HEK293 (cell line): ENCODE results near the gene KRTAP5-11.
A peak's percentile ranks its signal among the peaks of the same experiment; 100 is the strongest.

Source experiments
- CTCF ChIA-PET: fragments of 350-600 bp; formaldehyde crosslinking; extraction: SDS; loops from one replicate; lab custom pipeline; 2021; ENCODE audit warnings: antibody characterized with exemption; lab: Yijun Ruan, JAX
- POLR2A ChIA-PET: fragments of 300-600 bp; formaldehyde crosslinking; extraction: SDS; loops from one replicate; lab custom pipeline; 2020; ENCODE audit warnings: antibody characterized with exemption, inconsistent platforms; lab: Yijun Ruan, JAX
- H3K27ac ChIP-seq: fragments of 200-500 bp; sonication (Bioruptor generic); 2 replicates; pipeline ENCODE4 v1.5.1; 2014; ENCODE audit warnings: low read depth, low read length, control low read depth, inconsistent platforms; ENCODE audit errors: extremely low read depth
- H3K36me3 ChIP-seq, 2 experiments: fragments of 200-500 bp in 1 of 2; sonication (Bioruptor generic) in 1 of 2; 1 replicate in 1 of 2; 2 replicates in 1 of 2; pipeline ENCODE4 v1.5.1; 2014 to 2017; ENCODE audit warnings: inconsistent platforms in 2 of 2, low read length in 2 of 2; ENCODE audit not compliant: control insufficient read depth in 2 of 2, insufficient read depth in 1 of 2
- H3K4me1 ChIP-seq: fragments of 200-500 bp; sonication (Bioruptor generic); 2 replicates; pipeline ENCODE4 v1.5.1; 2014; ENCODE audit warnings: mild to moderate bottlenecking, low read length, inconsistent platforms; ENCODE audit not compliant: control insufficient read depth, insufficient read depth
- H3K4me3 ChIP-seq: 2 replicates; pipeline ENCODE4 v1.5.1; 2011; ENCODE audit warnings: low read depth, mild to moderate bottlenecking, control low read depth, low read length, moderate library complexity
- H3K9me3 ChIP-seq: fragments of 200-500 bp; sonication (Bioruptor generic); 2 replicates; pipeline ENCODE4 v1.5.1; 2014; ENCODE audit warnings: low read depth, low read length, inconsistent platforms; ENCODE audit not compliant: control insufficient read depth, insufficient read depth
- FEZF1 ChIP-seq: fragments of 450-650 bp; formaldehyde crosslinking; IDR thresholded peaks from 2 replicates; pipeline ENCODE4 v1.5.1; 2016; ENCODE audit warnings: missing biosample characterization, missing genetic modification characterization
- HOXC10 ChIP-seq: sonication (generic); formaldehyde crosslinking; IDR thresholded peaks from 2 replicates; pipeline ENCODE4 v1.8.1; 2023; ENCODE audit warnings: mild to moderate bottlenecking, missing genetic modification reagents
- HOXD13 ChIP-seq: sonication (generic); formaldehyde crosslinking; IDR thresholded peaks from 2 replicates; pipeline ENCODE4 v1.8.0; 2022; ENCODE audit warnings: missing genetic modification reagents, borderline replicate concordance
- KLF9 ChIP-seq: fragments of 450-650 bp; formaldehyde crosslinking; IDR thresholded peaks from 2 replicates; pipeline ENCODE4 v1.5.1; 2016; ENCODE audit warnings: missing biosample characterization, missing genetic modification characterization, low read depth
- OSR2 ChIP-seq: fragments of 450-650 bp; formaldehyde crosslinking; IDR thresholded peaks from 2 replicates; pipeline ENCODE4 v1.5.1; 2016; ENCODE audit warnings: missing biosample characterization, missing genetic modification characterization
- ZBTB20 ChIP-seq: fragments of 450-650 bp; formaldehyde crosslinking; IDR thresholded peaks from 2 replicates; pipeline ENCODE4 v1.5.1; 2016; ENCODE audit warnings: missing biosample characterization, missing genetic modification characterization
- ZFP41 ChIP-seq: fragments of 450-650 bp; formaldehyde crosslinking; IDR thresholded peaks from 2 replicates; pipeline ENCODE4 v1.5.1; 2016; ENCODE audit warnings: missing biosample characterization, missing genetic modification characterization, borderline replicate concordance
- ZNF140 ChIP-seq: fragments of 450-650 bp; formaldehyde crosslinking; IDR thresholded peaks from 2 replicates; pipeline ENCODE4 v1.5.1; 2016; ENCODE audit warnings: missing biosample characterization, missing genetic modification characterization
- ZNF214 ChIP-seq: fragments of 450-650 bp; formaldehyde crosslinking; IDR thresholded peaks from 2 replicates; pipeline ENCODE4 v1.5.1; 2017; ENCODE audit warnings: missing biosample characterization, mild to moderate bottlenecking, missing genetic modification characterization, borderline replicate concordance
- ZNF23 ChIP-seq: fragments of 450-650 bp; formaldehyde crosslinking; IDR thresholded peaks from 2 replicates; pipeline ENCODE4 v1.5.1; 2016; ENCODE audit warnings: missing biosample characterization, missing genetic modification characterization, borderline replicate concordance
- ZNF335 ChIP-seq: fragments of 450-650 bp; formaldehyde crosslinking; conservative IDR thresholded peaks from 2 replicates; pipeline ENCODE4 v1.5.1; 2016; ENCODE audit warnings: missing biosample characterization, missing genetic modification characterization
- ZNF423 ChIP-seq: fragments of 450-650 bp; formaldehyde crosslinking; IDR thresholded peaks from 2 replicates; pipeline ENCODE4 v1.5.1; 2016; ENCODE audit warnings: missing biosample characterization, missing genetic modification characterization
- ZNF48 ChIP-seq: fragments of 450-650 bp; formaldehyde crosslinking; IDR thresholded peaks from 2 replicates; pipeline ENCODE4 v1.5.1; 2016; ENCODE audit warnings: missing biosample characterization, missing genetic modification characterization
- ZNF548 ChIP-seq: fragments of 450-650 bp; formaldehyde crosslinking; IDR thresholded peaks from 2 replicates; pipeline ENCODE4 v1.5.1; 2016; ENCODE audit warnings: missing biosample characterization, missing genetic modification characterization
- ZNF555 ChIP-seq: fragments of 450-650 bp; formaldehyde crosslinking; conservative IDR thresholded peaks from 2 replicates; pipeline ENCODE4 v1.5.1; 2017; ENCODE audit warnings: missing biosample characterization, mild to moderate bottlenecking, missing genetic modification characterization, inconsistent platforms
- ZNF585B ChIP-seq: fragments of 450-650 bp; formaldehyde crosslinking; IDR thresholded peaks from 2 replicates; pipeline ENCODE4 v1.5.1; 2016; ENCODE audit warnings: missing biosample characterization, missing genetic modification characterization
- ZNF600 ChIP-seq: fragments of 450-650 bp; formaldehyde crosslinking; IDR thresholded peaks from 2 replicates; pipeline ENCODE4 v1.5.1; 2016; ENCODE audit warnings: missing biosample characterization, missing genetic modification characterization
- ZNF621 ChIP-seq: fragments of 450-650 bp; formaldehyde crosslinking; IDR thresholded peaks from 2 replicates; pipeline ENCODE4 v1.5.1; 2017; ENCODE audit warnings: missing biosample characterization, missing genetic modification characterization
- ZNF654 ChIP-seq: fragments of 450-650 bp; formaldehyde crosslinking; IDR thresholded peaks from 2 replicates; pipeline ENCODE4 v1.5.1; 2016; ENCODE audit warnings: low read depth, missing biosample characterization, missing genetic modification characterization
- ZNF664 ChIP-seq: fragments of 450-650 bp; formaldehyde crosslinking; IDR thresholded peaks from 2 replicates; pipeline ENCODE4 v1.5.1; 2016; ENCODE audit warnings: missing biosample characterization, missing genetic modification characterization
- TF ChIP-seq, protein P1 (sequence below): fragments of 450-650 bp; formaldehyde crosslinking; IDR thresholded peaks from 2 replicates; pipeline ENCODE4 v1.5.1; 2016; ENCODE audit warnings: missing biosample characterization, missing genetic modification characterization
- TF ChIP-seq, protein P2 (sequence below): fragments of 450-650 bp; formaldehyde crosslinking; IDR thresholded peaks from 2 replicates; pipeline ENCODE4 v1.5.1; 2017; ENCODE audit warnings: missing biosample characterization, missing genetic modification characterization
- TF ChIP-seq, protein P3 (sequence below): sonication (generic); formaldehyde crosslinking; IDR thresholded peaks from 2 replicates; pipeline ENCODE4 v1.8.1; 2022; ENCODE audit warnings: mild to moderate bottlenecking, moderate library complexity, missing genetic modification reagents
- TF ChIP-seq, protein P4 (sequence below): fragments of 450-650 bp; formaldehyde crosslinking; conservative IDR thresholded peaks from 2 replicates; pipeline ENCODE4 v1.5.1; 2016; ENCODE audit warnings: low read depth, missing biosample characterization, missing genetic modification characterization

Gene KRTAP5-11

DNA sequence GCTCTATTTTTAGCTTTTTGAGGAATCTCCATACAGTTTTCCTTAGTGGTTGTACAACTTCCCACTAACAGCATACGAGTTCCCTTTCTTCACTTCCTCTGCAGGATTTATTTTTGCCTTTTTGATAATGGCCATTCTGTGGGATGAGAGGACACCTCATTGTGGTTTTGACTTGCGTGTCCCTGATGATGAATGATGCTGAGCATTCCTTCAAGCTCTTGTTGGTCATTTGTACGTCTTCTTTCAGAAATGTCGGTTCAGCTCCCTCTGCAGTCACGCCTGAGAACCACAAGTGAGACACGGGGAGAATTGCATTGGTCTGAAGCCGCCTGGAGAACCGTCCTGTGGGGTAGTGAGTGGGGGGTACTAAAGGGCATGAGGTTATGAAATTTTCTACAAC, 19.3 kb downstream of the KRTAP5-11 start:
- no peak overlapping the region for H3K4me3 ChIP-seq
- TF ChIP-seq ZNF664 (no peak), ZNF335 (tag by site-specific recombination) (no peak), ZNF654 (tag by site-specific recombination) (0 out of 2 replicates have a peak, but pooled peaks have one; percentile 14), ZNF555 (tag by site-specific recombination) (no peak), FEZF1 (tag by site-specific recombination) (peak; percentile 50), ZNF423 (no peak), ZNF600 (tag by site-specific recombination) (no peak), ZNF585B (tag by site-specific recombination) (no peak), ZFP41 (no peak)
- TF ChIP-seq, protein P1, sequence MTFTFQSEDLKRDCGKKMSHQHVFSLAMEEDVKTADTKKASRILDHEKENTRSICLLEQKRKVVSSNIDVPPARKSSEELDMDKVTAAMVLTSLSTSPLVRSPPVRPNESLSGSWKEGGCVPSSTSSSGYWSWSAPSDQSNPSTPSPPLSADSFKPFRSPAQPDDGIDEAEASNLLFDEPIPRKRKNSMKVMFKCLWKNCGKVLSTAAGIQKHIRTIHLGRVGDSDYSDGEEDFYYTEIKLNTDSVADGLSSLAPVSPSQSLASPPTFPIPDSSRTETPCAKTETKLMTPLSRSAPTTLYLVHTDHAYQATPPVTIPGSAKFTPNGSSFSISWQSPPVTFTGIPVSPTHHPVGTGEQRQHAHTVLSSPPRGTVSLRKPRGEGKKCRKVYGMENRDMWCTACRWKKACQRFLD = no peak
- TF ChIP-seq, protein P2, sequence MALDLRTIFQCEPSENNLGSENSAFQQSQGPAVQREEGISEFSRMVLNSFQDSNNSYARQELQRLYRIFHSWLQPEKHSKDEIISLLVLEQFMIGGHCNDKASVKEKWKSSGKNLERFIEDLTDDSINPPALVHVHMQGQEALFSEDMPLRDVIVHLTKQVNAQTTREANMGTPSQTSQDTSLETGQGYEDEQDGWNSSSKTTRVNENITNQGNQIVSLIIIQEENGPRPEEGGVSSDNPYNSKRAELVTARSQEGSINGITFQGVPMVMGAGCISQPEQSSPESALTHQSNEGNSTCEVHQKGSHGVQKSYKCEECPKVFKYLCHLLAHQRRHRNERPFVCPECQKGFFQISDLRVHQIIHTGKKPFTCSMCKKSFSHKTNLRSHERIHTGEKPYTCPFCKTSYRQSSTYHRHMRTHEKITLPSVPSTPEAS (tag by site-specific recombination) = no peak
- ChIA-PET CTCF (interaction anchor here (0.6 to 1.0 kb wide), 5 partner anchors 9 to 620 kb away, joined by 3 to 5 read pairs (median 4); no protein-coding TSS in a partner anchor), POLR2A (interaction anchor here (1.3 kb wide), 1 partner anchor 8 kb away, joined by 3 read pairs; no protein-coding TSS in a partner anchor)
- H3K4me1 ChIP-seq = no peaks in the 10 kb centered on the region
- no peaks in the 10 kb centered on the region for H3K36me3 ChIP-seq
- no peaks in the 10 kb centered on the region for H3K9me3 ChIP-seq
- H3K27ac ChIP-seq = no peak overlapping the region

DNA sequence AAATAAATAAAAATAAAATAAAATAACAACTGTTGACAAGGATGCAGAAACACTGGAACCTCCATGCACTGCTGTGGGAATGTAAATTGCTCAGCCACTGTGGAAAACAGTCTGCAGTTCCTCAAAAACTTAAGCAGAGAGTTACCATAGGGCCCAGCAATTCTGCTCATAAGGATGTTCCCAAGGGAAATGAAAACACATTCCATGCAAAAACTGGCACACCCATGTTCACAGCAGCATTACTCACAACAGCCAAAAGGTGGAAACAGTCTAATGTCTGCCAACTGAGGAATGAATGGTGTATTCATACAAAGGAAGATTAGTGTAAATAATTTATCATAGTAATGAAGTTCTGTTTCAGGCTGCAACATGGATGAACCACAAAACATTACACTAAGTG, 20.6 kb downstream of the KRTAP5-11 start:
- TF ChIP-seq ZNF140 (tag by site-specific recombination) (peak; percentile 85), HOXD13 (no peak)
- H3K9me3 ChIP-seq = no peaks in the 10 kb centered on the region
- H3K4me3 ChIP-seq = no peak overlapping the region
- POLR2A ChIA-PET = no interaction called here
- no peaks in the 10 kb centered on the region for H3K4me1 ChIP-seq
- no peak overlapping the region for H3K27ac ChIP-seq
- H3K36me3 ChIP-seq = no peaks in the 10 kb centered on the region
- CTCF ChIA-PET = no interaction called here

DNA sequence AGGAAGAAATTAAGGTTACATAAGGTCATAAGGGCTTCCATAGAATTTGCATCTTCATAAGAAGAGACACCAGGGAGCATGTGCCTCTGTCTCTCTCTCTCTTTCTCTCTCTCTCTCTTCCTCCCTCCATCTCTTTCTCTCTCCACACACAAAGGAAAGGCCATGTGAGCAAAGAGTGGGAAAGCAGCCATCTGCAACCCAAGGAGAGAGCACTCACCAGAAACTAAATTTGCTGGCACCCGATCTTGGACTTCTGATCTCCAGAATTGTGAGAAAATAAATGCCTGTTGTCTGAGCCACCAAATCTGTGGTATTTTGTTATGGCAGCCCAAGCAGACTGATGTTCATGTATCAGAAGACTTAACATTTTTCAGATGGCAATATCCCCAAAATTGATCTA, 23.7 kb downstream of the KRTAP5-11 start:
- ChIA-PET POLR2A (no interaction called here), CTCF (no interaction called here)
- H3K4me3 ChIP-seq = no peak overlapping the region
- H3K36me3 ChIP-seq = no peaks in the 10 kb centered on the region
- H3K4me1 ChIP-seq = no peaks in the 10 kb centered on the region
- no peak overlapping the region for H3K27ac ChIP-seq
- H3K9me3 ChIP-seq = no peaks in the 10 kb centered on the region
- TF ChIP-seq OSR2 (tag by site-specific recombination) (no peak), HOXC10 (no peak), ZNF548 (tag by site-specific recombination) (no peak), KLF9 (tag by site-specific recombination) (no peak), ZNF48 (tag by site-specific recombination) (no peak), ZNF214 (tag by site-specific recombination) (no peak), ZBTB20 (tag by site-specific recombination) (no peak), ZNF23 (tag by site-specific recombination) (no peak), ZNF621 (tag by site-specific recombination) (no peak)
- TF ChIP-seq, protein P3, sequence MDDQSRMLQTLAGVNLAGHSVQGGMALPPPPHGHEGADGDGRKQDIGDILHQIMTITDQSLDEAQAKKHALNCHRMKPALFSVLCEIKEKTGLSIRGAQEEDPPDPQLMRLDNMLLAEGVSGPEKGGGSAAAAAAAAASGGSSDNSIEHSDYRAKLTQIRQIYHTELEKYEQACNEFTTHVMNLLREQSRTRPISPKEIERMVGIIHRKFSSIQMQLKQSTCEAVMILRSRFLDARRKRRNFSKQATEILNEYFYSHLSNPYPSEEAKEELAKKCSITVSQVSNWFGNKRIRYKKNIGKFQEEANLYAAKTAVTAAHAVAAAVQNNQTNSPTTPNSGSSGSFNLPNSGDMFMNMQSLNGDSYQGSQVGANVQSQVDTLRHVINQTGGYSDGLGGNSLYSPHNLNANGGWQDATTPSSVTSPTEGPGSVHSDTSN = no peak
- TF ChIP-seq, protein P4, sequence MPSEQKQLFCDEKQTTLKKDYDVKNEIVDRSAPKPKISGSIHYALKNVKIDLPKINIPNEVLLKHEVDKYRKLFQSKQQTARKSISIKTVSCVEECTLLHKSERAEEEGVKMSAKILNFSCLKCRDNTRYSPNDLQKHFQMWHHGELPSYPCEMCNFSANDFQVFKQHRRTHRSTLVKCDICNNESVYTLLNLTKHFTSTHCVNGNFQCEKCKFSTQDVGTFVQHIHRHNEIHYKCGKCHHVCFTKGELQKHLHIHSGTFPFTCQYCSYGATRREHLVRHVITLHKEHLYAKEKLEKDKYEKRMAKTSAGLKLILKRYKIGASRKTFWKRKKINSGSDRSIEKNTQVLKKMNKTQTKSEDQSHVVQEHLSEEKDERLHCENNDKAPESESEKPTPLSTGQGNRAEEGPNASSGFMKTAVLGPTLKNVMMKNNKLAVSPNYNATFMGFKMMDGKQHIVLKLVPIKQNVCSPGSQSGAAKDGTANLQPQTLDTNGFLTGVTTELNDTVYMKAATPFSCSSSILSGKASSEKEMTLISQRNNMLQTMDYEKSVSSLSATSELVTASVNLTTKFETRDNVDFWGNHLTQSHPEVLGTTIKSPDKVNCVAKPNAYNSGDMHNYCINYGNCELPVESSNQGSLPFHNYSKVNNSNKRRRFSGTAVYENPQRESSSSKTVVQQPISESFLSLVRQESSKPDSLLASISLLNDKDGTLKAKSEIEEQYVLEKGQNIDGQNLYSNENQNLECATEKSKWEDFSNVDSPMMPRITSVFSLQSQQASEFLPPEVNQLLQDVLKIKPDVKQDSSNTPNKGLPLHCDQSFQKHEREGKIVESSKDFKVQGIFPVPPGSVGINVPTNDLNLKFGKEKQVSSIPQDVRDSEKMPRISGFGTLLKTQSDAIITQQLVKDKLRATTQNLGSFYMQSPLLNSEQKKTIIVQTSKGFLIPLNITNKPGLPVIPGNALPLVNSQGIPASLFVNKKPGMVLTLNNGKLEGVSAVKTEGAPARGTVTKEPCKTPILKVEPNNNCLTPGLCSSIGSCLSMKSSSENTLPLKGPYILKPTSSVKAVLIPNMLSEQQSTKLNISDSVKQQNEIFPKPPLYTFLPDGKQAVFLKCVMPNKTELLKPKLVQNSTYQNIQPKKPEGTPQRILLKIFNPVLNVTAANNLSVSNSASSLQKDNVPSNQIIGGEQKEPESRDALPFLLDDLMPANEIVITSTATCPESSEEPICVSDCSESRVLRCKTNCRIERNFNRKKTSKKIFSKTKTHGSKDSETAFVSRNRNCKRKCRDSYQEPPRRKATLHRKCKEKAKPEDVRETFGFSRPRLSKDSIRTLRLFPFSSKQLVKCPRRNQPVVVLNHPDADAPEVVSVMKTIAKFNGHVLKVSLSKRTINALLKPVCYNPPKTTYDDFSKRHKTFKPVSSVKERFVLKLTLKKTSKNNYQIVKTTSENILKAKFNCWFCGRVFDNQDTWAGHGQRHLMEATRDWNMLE (tag by site-specific recombination) = no peak
